Activated CD4-positive, alpha-beta T cell treated with anti-CD3 and anti-CD28 coated beads for 1 hour (primary cell): ENCODE measurements around the gene CCR4.
"Not testable (repeated sequence)": the region's sequence is repeated elsewhere in the genome, so short reads cannot be mapped to it uniquely, and the experiment has no call there.

Experiments used
- DNase-seq: peaks from one replicate; pipeline ENCODE4 v3.0.0-alpha.2; 2020

CCR4 gene

GRCh38 chr3:32951410-32951811 is at the start of gene CCR4:
TSS of gene CCR4 (plus strand) at chr3:32951644. CDS start at chr3:32953423, 1,779 bp downstream.
- peak; percentile 43 for DNase-seq

- DNase-seq, result peak; percentile 21
Measured at GRCh38 chr3:32902887-32903371, 48.5 kb upstream of the CCR4 start.

- no peak for DNase-seq
Measured at GRCh38 chr3:32903953-32904352, 47.5 kb upstream of the CCR4 start.

DNA sequence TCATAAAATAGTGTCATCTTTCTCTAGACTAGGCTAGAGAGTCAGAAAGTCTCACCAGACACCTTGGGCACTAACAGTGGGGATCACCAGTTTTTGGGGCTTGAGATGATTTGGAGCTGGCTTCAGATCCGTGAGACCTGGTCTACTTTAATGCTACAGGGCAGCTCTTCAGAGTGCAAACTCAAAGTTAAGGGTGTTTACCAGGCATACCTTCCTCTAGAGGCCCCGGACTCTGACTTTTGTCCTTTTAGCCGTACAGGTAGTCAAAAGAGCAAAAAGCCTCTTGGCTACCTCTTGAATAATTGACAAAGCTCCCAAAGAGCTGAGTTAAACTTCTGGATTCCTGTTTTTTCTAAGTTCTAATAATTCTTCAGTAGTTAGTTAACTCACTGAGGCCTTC is 41.4 kb upstream of the CCR4 start:
- no peak for DNase-seq

- no peak for DNase-seq
Measured at GRCh38 chr3:32910954-32911353, 40.5 kb upstream of the CCR4 start.

- DNase-seq, result no peak
Measured at GRCh38 chr3:32912046-32912445, 39.4 kb upstream of the CCR4 start.

DNA sequence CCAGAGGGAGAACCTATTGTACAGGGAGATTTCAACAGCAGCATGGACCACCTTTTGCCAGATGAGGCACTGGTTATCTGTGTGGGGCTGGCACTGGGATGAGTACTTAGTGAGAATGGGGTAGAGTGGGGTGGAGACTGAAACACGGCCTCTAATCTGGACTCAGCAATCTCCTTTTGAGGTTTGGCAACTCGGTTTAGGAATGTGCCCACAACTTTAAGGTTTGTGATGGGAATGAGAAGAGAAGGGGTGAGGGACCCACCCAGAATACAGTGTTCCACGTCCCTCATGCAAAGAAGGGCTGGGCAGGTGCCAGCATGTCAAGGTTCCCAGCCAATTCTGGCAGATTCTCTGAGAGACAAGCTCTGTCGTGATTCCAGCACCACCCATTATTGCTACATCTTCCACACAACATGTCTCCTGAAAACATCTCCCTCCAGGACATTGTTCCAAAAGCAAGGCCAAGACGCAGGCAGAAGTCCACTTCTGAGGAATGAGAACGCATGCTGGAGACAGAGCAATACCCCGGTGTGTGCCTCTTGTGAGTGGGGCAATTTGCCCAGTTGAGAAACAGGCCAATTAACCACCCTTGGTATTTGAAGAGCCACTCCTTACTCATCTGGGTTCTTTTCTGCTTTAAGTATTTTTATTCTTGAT is 37.5 kb upstream of the CCR4 start:
- no peak for DNase-seq

GRCh38 chr3:32919920-32920319 is 31.5 kb upstream of the CCR4 start:
- DNase-seq, result no peak

GRCh38 chr3:32922078-32922477 is 29.4 kb upstream of the CCR4 start:
- no peak for DNase-seq

- no peak for DNase-seq
Measured at GRCh38 chr3:32930161-32930560, 21.3 kb upstream of the CCR4 start.

- DNase-seq, result not testable (repeated sequence)
Measured at GRCh38 chr3:32931273-32931672, 20.2 kb upstream of the CCR4 start.

GRCh38 chr3:32934150-32934742 is 17.2 kb upstream of the CCR4 start:
- no peak for DNase-seq

GRCh38 chr3:32937331-32937730 is 14.1 kb upstream of the CCR4 start:
- no peak for DNase-seq

DNA sequence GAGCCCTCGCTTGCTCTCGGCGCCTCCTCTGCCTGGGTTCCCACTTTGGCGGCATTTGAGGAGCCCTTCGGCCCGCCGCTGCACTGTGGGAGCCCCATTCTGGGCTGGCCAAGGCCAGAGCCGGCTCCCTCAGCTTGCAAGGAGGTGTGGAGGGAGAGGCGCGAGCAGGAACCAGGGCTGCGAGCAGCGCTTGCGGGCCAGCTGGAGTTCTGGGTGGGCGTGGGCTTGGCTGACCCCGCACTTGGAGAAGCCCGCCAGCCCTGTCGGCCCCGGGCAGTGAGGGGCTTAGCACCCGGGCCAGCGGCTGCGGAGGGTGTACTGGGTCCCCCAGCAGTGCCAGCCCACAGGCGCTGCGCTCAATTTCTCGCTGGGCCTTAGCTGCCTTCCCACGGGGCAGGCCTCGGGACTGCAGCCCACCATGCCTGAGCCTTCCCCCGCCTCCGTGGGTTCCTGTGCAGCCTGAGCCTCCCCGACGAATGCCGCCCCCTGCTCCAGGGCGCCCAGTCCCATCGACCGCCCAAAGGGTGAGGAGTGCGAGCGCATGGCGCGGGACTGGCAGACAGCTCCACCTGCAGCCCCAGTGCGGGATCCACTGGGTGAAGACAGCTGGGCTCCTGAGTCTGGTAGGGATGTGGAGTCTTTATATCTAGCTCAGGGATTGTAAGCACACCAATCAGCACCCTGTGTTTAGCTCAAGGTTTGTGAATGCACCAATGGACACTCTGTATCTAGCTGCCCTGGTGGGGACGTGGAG is 11.7 kb upstream of the CCR4 start:
- not testable (repeated sequence) for DNase-seq

DNA sequence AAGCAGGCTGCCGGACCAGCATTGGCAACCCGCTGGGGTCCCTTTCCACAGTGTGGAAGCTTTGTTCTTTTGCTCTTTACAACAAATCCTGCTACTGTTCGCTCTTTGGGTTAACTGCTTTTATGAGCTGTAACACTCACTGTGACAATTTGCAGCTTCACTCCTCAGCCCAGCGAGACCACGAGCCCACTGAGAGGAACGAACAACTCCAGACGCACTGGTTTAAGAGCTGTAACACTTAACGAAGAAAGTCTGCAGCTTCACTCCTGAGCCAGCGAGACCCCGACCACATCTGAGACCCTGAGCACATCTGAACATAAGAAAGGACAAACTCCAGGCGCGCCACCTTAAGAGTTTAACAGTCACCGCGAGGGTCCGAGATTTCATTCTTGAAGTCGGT is 10.7 kb upstream of the CCR4 start:
- DNase-seq, result no peak

- no peak for DNase-seq
Measured at GRCh38 chr3:32945136-32945535, 6.3 kb upstream of the CCR4 start.

- DNase-seq, result not testable (repeated sequence)
Measured at GRCh38 chr3:32945598-32945997, 5.8 kb upstream of the CCR4 start.

- no peak for DNase-seq
Measured at GRCh38 chr3:32946973-32947788, 4.3 kb upstream of the CCR4 start.

DNA sequence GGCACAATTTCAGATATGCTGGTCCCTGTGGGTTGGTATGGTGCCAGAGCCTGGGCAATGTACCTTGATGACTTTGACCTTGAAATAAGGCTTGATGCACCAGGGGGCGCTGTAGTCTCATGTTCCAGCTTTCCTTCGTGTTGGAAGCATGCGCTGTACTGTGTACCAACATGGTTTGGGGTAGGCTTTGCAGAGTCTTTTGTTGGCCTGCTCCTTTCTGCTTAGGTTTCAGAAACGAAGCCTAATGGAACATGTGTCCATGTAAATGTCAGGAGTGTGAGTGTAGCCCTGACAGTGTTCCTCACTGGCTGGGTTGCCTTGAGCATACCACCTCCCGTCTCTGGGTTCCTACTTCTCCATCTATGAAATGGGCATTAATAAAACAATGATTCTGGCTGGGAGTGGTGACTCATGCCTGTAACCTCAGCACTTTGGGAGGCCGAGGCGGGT is 3.6 kb upstream of the CCR4 start:
- DNase-seq, result peak; percentile 84

DNA sequence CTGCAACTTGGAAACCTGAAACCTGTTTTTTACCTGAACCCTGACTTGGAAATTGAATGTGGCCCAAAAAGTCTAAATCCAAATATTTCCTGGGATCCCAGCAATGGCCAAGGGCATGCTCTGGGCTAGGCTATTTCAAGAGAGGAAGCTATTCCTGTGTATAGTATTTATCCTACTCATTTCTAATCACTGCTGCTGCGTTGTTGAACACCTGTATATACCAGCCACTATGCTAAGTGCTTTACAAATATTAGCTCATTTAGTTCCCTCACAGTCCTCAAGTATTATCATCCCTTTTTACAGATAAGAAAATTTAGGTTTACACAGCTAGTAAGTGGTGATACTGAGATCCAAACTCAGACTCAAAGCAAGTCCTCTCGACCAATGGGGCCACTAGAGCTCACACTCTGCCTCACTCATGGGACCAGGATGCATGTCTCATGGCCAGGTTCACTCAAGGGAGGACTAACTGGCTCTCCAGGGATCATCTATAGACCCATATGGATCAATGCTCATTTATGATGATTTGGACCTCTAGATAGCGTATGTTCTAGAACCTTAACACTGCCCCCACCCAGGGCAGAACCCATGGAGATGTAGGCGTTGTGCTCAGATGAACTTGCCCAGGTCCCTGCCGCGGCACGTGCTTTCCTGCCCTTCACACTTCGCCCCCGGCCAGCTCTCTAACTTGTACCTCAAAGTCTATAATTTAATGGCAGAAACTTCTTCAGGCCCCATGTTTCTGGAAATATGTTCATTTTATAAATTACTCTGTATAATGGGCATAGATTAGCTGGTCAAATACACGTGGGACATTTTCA is 2.6 kb upstream of the CCR4 start:
- DNase-seq, result no peak

DNA sequence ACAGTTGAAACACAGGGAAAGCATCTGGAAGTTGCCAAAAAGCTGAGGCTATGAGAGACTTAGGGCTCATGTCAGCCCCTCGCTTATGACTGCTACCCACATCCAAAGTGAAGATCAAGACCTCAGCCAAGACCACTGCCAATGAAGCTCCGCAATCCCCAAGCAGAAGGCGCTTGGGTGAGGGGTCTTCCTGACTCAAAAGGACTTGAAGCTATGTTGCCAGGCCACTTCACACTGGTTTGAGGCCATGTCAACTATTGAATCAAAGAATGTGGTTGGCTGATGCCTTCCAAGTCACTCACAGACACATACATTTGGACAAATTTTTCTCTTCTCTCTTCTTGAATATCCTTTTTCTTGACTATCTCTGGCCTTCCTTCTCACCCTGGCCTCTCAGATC is 928 bp upstream of the CCR4 start:
- DNase-seq, result no peak
